Neural progenitor cell (in vitro differentiated cells): Measurements from ENCODE around the gene RNF4. TPM values are rescaled to one million over a fixed set of nuclear protein-coding genes. Genes with fewer than 3 reads are reported as not detected.

Experiments used
- DNase-seq: peaks from one replicate; pipeline ENCODE4 v3.0.0-alpha.2; 2016; ENCODE audit warnings: low spot score
- H2AFZ ChIP-seq: fragments of 200-600 bp; sonication (generic); replicated peaks from 2 replicates; pipeline ENCODE4 v1.6.1; 2016; ENCODE audit warnings: antibody characterized with exemption
- H3F3A ChIP-seq: fragments of 200-600 bp; sonication (generic); 2 replicates; pipeline ENCODE4 v1.6.1; 2016; ENCODE audit warnings: antibody characterized with exemption, low read depth
- H3K27ac ChIP-seq: fragments of 200-600 bp; sonication (generic); 2 replicates; pipeline ENCODE4 v1.5.1; 2016; ENCODE audit warnings: mild to moderate bottlenecking
- H3K27me3 ChIP-seq: fragments of 200-600 bp; sonication (generic); 2 replicates; pipeline ENCODE4 v1.6.1; 2016; ENCODE audit warnings: mild to moderate bottlenecking, moderate library complexity
- H3K36me3 ChIP-seq: fragments of 200-600 bp; sonication (generic); 2 replicates; pipeline ENCODE4 v1.5.1; 2016
- H3K4me1 ChIP-seq: fragments of 200-600 bp; sonication (generic); 2 replicates; pipeline ENCODE4 v1.6.1; 2016; ENCODE audit warnings: mixed run types
- H3K4me2 ChIP-seq: fragments of 200-600 bp; sonication (generic); 2 replicates; pipeline ENCODE4 v1.6.1; 2016
- H3K4me3 ChIP-seq: fragments of 200-600 bp; sonication (generic); 2 replicates; pipeline ENCODE4 v1.5.1; 2016
- H3K79me2 ChIP-seq: fragments of 200-600 bp; sonication (generic); 2 replicates; pipeline ENCODE4 v1.6.1; 2016; ENCODE audit warnings: low read depth
- H3K9ac ChIP-seq: fragments of 200-600 bp; sonication (generic); 2 replicates; pipeline ENCODE4 v1.6.1; 2016
- H3K9me3 ChIP-seq: fragments of 200-600 bp; sonication (generic); 2 replicates; pipeline ENCODE4 v1.5.1; 2016; ENCODE audit warnings: low read depth
- H4K20me1 ChIP-seq: fragments of 200-600 bp; sonication (generic); 2 replicates; pipeline ENCODE4 v1.6.1; 2016; ENCODE audit warnings: low read depth
- H3K27ac Mint-ChIP-seq: 3 replicates; pipeline ENCODE4 v1.8.0; 2021; ENCODE audit warnings: mixed read lengths
- H3K27me3 Mint-ChIP-seq: 2 replicates; pipeline ENCODE4 v1.8.0; 2022; ENCODE audit warnings: low read depth, mild to moderate bottlenecking, inconsistent platforms, moderate library complexity, mixed read lengths; ENCODE audit not compliant: insufficient read depth
- H3K36me3 Mint-ChIP-seq: 3 replicates; pipeline ENCODE4 v1.8.0; 2021; ENCODE audit warnings: mixed read lengths
- H3K4me1 Mint-ChIP-seq: 3 replicates; pipeline ENCODE4 v1.8.0; 2021; ENCODE audit warnings: mixed read lengths
- H3K4me3 Mint-ChIP-seq: 3 replicates; pipeline ENCODE4 v1.8.0; 2021; ENCODE audit warnings: mild to moderate bottlenecking, moderate library complexity, mixed read lengths
- H3K9me3 Mint-ChIP-seq: 3 replicates; pipeline ENCODE4 v1.8.0; 2020; ENCODE audit warnings: mixed read lengths
- CTCF ChIP-seq: fragments of 200-600 bp; sonication (generic); IDR thresholded peaks from 2 replicates; pipeline ENCODE4 v1.5.1; 2017; ENCODE audit warnings: antibody characterized with exemption, mild to moderate bottlenecking
- EZH2 ChIP-seq: fragments of 200-600 bp; sonication (generic); IDR thresholded peaks from 2 replicates; pipeline ENCODE4 v1.6.1; 2017; ENCODE audit warnings: antibody characterized with exemption, mild to moderate bottlenecking, moderate library complexity
- EZH2phosphoT487 ChIP-seq: fragments of 200-600 bp; sonication (generic); IDR thresholded peaks from 2 replicates; pipeline ENCODE4 v1.6.1; 2017; ENCODE audit warnings: antibody characterized with exemption
- total RNA-seq: library from RNA; depleted of rRNA; stranded (reverse); fragments of >200 nt; gene quantifications from 2 replicates; pipeline ENCODE4 v1.2.3, GENCODE V29; 2015; ENCODE audit warnings: low replicate concordance

RNF4 gene
- total RNA-seq, 1 donor from 2014 or later, result 73.8 TPM

DNA sequence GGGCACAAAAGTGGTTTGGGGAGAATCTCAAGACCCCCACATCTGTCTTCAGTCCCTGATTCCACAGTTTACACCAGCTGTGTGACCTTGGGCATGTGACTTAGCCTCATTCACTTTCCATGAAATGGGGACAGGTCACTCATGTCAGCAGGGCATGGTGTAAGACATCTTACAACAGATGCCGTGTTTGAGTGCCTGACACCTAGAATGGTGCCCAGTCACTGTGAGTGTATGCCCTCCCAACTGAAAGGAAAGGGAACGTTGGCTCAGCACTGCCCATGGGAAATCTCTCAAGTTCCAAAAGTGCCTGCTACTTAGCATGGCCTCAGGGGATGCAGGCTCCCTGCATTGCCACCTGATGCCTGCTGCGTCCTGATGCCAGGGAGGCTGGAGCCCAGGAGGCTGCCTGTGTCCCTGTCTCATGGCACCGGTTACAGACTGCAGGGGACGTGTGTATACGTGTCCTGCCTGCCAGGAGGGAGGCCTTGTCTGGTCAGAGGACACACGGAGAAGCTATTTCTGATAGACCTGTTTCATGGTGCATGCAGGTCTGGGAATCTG is 32.2 kb downstream of the RNF4 start:
- TF ChIP-seq CTCF, result no peak
- no peak for TF ChIP-seq EZH2phosphoT487
- TF ChIP-seq EZH2, result no peak
- Mint-ChIP-seq H3K4me3 (no peak overlapping the region), H3K27me3 (no peaks in the 10 kb centered on the region), H3K27ac (no peak overlapping the region), H3K36me3 (peaks cover 32% of the 10 kb centered on the region), H3K4me1 (no peaks in the 10 kb centered on the region), H3K9me3 (no peaks in the 10 kb centered on the region)
- Histone ChIP-seq H3K79me2 (peaks cover 55% of the 10 kb centered on the region), H3K36me3 (peaks cover 22% of the 10 kb centered on the region), H3K27ac (no peak overlapping the region), H2AFZ (no peak overlapping the region), H3K9me3 (no peaks in the 10 kb centered on the region), H3K4me1 (no peaks in the 10 kb centered on the region), H3K4me2 (no peak overlapping the region), H3F3A (no peaks in the 10 kb centered on the region), H3K9ac (no peak overlapping the region), H3K27me3 (no peaks in the 10 kb centered on the region), H4K20me1 (peaks cover 31% of the 10 kb centered on the region), H3K4me3 (no peak overlapping the region)
- no peak for DNase-seq

DNA sequence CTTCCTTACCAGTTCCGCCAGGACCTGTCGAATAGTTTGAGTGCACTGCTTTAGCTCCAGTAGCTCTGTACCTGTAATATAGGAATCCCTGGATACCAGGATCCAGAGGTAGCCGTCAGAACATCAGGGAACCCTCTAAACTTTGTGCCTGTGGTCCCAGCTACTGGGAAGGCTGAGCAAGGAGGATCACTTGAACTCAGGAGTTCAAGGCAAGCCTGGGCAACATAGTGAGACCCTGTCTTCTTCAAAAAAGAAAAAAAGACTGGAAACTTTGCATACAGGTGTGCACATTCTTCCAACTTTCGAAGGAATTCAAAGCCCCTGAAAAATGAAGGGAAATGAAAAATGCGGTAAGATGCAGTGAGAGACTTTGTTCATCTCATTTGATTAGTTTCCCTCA is 34.9 kb downstream of the RNF4 start:
- peaks cover 14% of the 10 kb centered on the region for H3K36me3 ChIP-seq

DNA sequence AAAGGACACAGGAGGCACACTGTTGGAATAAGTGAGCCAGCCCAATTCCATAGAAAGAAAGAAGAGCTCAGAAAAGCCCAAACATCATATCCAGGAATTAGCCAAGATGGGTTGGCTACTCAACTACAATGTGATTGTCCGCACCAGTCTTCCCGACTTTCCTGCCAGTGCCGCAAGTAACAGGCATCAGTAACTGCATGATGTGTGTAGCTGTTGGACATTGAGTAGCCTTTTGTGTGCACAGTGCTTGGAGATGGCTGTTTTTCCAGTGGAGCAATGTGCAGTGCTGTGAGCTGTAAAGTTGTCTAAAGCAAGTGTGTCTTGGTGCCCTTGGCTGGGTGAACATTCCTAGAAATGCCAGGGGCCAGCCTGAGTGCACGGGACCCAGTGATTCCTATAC is 38.4 kb downstream of the RNF4 start:
- Histone ChIP-seq H4K20me1 (peaks cover 35% of the 10 kb centered on the region), H3K36me3 (peaks cover 6% of the 10 kb centered on the region), H2AFZ (no peak overlapping the region), H3K4me1 (no peaks in the 10 kb centered on the region), H3K4me2 (no peak overlapping the region), H3F3A (no peaks in the 10 kb centered on the region), H3K79me2 (peaks cover 51% of the 10 kb centered on the region), H3K27me3 (no peaks in the 10 kb centered on the region), H3K27ac (no peak overlapping the region), H3K4me3 (no peak overlapping the region), H3K9me3 (no peaks in the 10 kb centered on the region), H3K9ac (no peak overlapping the region)
- no peak for TF ChIP-seq CTCF
- no peak for TF ChIP-seq EZH2
- TF ChIP-seq EZH2phosphoT487, result no peak
- Mint-ChIP-seq H3K27ac (no peak overlapping the region), H3K4me3 (no peak overlapping the region), H3K36me3 (peaks cover 29% of the 10 kb centered on the region), H3K4me1 (peaks cover 2% of the 10 kb centered on the region), H3K9me3 (no peaks in the 10 kb centered on the region), H3K27me3 (peaks cover 4% of the 10 kb centered on the region)
- no peak for DNase-seq

More for the DNA sequence above, 34.9 kb downstream of the RNF4 start:
- DNase-seq, result no peak
- peaks cover 2% of the 10 kb centered on the region for H3K27me3 Mint-ChIP-seq
- peaks cover 2% of the 10 kb centered on the region for H3K4me1 Mint-ChIP-seq
- peaks cover 32% of the 10 kb centered on the region for H3K36me3 Mint-ChIP-seq
- no peaks in the 10 kb centered on the region for H3K9me3 Mint-ChIP-seq
- no peaks in the 10 kb centered on the region for H3K27me3 ChIP-seq
- H3K9ac ChIP-seq, result no peak overlapping the region
- H3K4me3 ChIP-seq, result no peak overlapping the region
- H3K9me3 ChIP-seq, result no peaks in the 10 kb centered on the region
- H4K20me1 ChIP-seq, result peaks cover 48% of the 10 kb centered on the region
- H2AFZ ChIP-seq, result no peak overlapping the region
- H3K4me3 Mint-ChIP-seq, result no peak overlapping the region
- H3K27ac ChIP-seq, result no peak overlapping the region
- H3K4me2 ChIP-seq, result no peak overlapping the region
- peaks cover 58% of the 10 kb centered on the region for H3K79me2 ChIP-seq
- no peak overlapping the region for H3K27ac Mint-ChIP-seq
- no peaks in the 10 kb centered on the region for H3F3A ChIP-seq
- H3K4me1 ChIP-seq, result no peaks in the 10 kb centered on the region
- TF ChIP-seq CTCF (no peak), EZH2 (no peak), EZH2phosphoT487 (no peak)
